ENCODE results near the gene ADGRV1.

ADGRV1 gene

DNA sequence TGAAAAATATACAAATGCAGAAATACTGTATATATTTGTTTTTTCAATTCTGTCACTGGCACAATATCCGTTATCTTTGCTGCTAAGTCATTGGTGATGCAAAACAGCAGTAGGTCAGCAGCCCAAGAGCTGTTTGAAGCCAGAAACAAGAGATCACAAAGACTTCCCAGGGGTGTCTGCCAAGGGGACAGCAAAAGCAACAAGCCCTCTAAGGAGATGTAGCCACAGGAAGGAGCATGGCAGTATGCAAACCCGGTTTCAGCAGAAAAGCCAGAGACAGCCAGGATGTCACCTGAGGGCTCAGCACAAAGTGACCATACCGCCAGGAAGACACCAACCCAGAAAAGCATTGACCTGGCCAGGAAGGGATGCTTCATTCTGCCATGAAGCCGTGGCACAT, 583.0 kb downstream of the ADGRV1 start:
- H3K4me3 ChIP-seq (replicated peaks; ENCODE audit: low read depth, low read length), result no peak overlapping the region
- TF ChIP-seq, protein P1, sequence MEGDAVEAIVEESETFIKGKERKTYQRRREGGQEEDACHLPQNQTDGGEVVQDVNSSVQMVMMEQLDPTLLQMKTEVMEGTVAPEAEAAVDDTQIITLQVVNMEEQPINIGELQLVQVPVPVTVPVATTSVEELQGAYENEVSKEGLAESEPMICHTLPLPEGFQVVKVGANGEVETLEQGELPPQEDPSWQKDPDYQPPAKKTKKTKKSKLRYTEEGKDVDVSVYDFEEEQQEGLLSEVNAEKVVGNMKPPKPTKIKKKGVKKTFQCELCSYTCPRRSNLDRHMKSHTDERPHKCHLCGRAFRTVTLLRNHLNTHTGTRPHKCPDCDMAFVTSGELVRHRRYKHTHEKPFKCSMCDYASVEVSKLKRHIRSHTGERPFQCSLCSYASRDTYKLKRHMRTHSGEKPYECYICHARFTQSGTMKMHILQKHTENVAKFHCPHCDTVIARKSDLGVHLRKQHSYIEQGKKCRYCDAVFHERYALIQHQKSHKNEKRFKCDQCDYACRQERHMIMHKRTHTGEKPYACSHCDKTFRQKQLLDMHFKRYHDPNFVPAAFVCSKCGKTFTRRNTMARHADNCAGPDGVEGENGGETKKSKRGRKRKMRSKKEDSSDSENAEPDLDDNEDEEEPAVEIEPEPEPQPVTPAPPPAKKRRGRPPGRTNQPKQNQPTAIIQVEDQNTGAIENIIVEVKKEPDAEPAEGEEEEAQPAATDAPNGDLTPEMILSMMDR (IDR thresholded peaks at IDR 0.05; ENCODE audit: low read length, missing control alignments), result no peak
- DNase-seq (ENCODE audit: low read depth), result no peak

GRCh38 chr5:91142386-91142785, 583.8 kb downstream of the ADGRV1 start:
- no peak overlapping the region for H3K4me3 ChIP-seq (replicated peaks; ENCODE audit: low read depth, low read length)
- TF ChIP-seq, protein P1 (IDR thresholded peaks at IDR 0.05; ENCODE audit: low read length, missing control alignments), result no peak
- no peak for DNase-seq (ENCODE audit: low read depth)

GRCh38 chr5:91142819-91143218, 584.2 kb downstream of the ADGRV1 start:
- TF ChIP-seq, protein P1 (IDR thresholded peaks at IDR 0.05; ENCODE audit: low read length, missing control alignments), result no peak
- H3K4me3 ChIP-seq (replicated peaks; ENCODE audit: low read depth, low read length), result no peak overlapping the region
- no peak for DNase-seq (ENCODE audit: low read depth)

DNA sequence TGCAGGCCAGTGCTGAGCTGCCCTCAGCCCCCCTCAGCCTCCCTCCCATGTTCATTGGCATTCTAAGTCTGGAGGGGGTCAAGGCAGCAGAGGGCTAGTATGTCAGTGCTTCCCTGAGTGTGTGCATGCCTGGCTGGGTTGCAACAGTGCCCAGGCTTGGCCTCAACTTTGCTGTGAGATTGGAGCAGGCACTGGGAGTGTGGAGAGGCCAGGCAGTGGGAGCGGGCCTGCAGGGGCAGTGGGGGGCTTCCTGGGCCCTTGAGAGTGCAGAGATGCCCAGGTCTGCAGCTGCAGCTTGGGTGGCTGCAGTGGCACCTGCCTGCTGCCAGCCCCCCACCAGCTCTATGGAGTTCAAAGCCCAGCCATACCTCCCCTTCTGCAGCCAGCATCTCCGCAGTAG, 585.2 kb downstream of the ADGRV1 start:
- H3K4me3 ChIP-seq (replicated peaks; ENCODE audit: low read depth, low read length), result no peak overlapping the region
- TF ChIP-seq, protein P1 (IDR thresholded peaks at IDR 0.05; ENCODE audit: low read length, missing control alignments), result no peak
- no peak for DNase-seq (ENCODE audit: low read depth)

- H3K4me3 ChIP-seq (replicated peaks; ENCODE audit: low read depth, low read length), result no peak overlapping the region
- TF ChIP-seq, protein P1 (IDR thresholded peaks at IDR 0.05; ENCODE audit: low read length, missing control alignments), result no peak
- no peak for DNase-seq (ENCODE audit: low read depth)
Measured at GRCh38 chr5:91144491-91145332, 586.1 kb downstream of the ADGRV1 start.

- TF ChIP-seq, protein P1 (IDR thresholded peaks at IDR 0.05; ENCODE audit: low read length, missing control alignments), result no peak
- no peak for DNase-seq (ENCODE audit: low read depth)
- H3K4me3 ChIP-seq (replicated peaks; ENCODE audit: low read depth, low read length), result no peak overlapping the region
Measured at GRCh38 chr5:91145333-91145620, 586.7 kb downstream of the ADGRV1 start.

DNA sequence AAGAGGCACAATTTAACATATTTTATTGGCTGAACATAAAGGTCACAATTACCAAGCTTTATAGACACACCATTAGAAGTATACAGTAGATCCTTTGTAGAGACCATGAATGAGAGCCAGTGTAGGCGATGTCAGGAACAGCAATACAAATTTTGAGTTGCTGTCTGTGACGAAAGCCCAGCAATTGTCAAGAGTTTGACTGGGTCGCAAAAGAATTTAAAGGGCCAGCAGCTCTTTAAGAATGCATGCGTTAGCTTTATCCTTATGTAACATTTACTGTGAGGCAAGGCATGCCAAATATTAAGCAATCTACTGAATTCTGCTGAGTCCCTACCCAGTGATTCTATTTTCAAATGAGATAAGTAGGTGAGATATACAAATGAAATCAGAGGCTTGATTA, 587.6 kb downstream of the ADGRV1 start:
- TF ChIP-seq, protein P1 (IDR thresholded peaks at IDR 0.05; ENCODE audit: low read length, missing control alignments), result no peak
- H3K4me3 ChIP-seq (replicated peaks; ENCODE audit: low read depth, low read length), result no peak overlapping the region
- peak; percentile 68 for DNase-seq (ENCODE audit: low read depth)

Data from fibroblast of pulmonary artery (primary cell).